KMS-11 (cell line): ENCODE results near the gene CPEB3.

ENCODE experiments used
- H2AFZ ChIP-seq: fragments of 200-600 bp; sonication (generic); 2 replicates; pipeline ENCODE4 v1.6.1; 2016; ENCODE audit warnings: antibody characterized with exemption, mixed run types, low read depth
- H3K27ac ChIP-seq: fragments of 200-600 bp; sonication (generic); 2 replicates; pipeline ENCODE4 v1.6.1; 2016; ENCODE audit warnings: mild to moderate bottlenecking, mixed run types
- H3K27me3 ChIP-seq: fragments of 200-600 bp; sonication (generic); 2 replicates; pipeline ENCODE4 v1.6.1; 2017; ENCODE audit warnings: mild to moderate bottlenecking, low read depth, mixed run types, moderate library complexity; ENCODE audit not compliant: insufficient read depth
- H3K36me3 ChIP-seq: fragments of 200-600 bp; sonication (generic); 2 replicates; pipeline ENCODE4 v1.6.1; 2017; ENCODE audit warnings: mild to moderate bottlenecking, mixed run types; ENCODE audit not compliant: insufficient read depth
- H3K4me1 ChIP-seq: fragments of 200-600 bp; sonication (generic); 2 replicates; pipeline ENCODE4 v1.6.1; 2016; ENCODE audit warnings: mild to moderate bottlenecking, low read depth, mixed run types; ENCODE audit not compliant: poor library complexity, severe bottlenecking
- H3K4me2 ChIP-seq: fragments of 200-600 bp; sonication (generic); 2 replicates; pipeline ENCODE4 v1.7.0; 2016; ENCODE audit warnings: mild to moderate bottlenecking, mixed run types
- H3K4me3 ChIP-seq: fragments of 200-600 bp; sonication (generic); IDR thresholded peaks from 2 replicates; pipeline ENCODE4 v1.6.1; 2017; ENCODE audit warnings: low read depth, low read length, mixed read lengths; ENCODE audit not compliant: insufficient read depth
- H3K79me2 ChIP-seq: fragments of 200-600 bp; sonication (generic); 2 replicates; pipeline ENCODE4 v1.6.1; 2016; ENCODE audit warnings: low read depth, mixed run types; ENCODE audit not compliant: insufficient read depth
- H3K9ac ChIP-seq: fragments of 200-600 bp; sonication (generic); 2 replicates; pipeline ENCODE4 v1.6.1; 2016; ENCODE audit warnings: mild to moderate bottlenecking, mixed run types
- H4K20me1 ChIP-seq: fragments of 200-600 bp; sonication (generic); 2 replicates; pipeline ENCODE4 v1.6.1; 2016; ENCODE audit warnings: mild to moderate bottlenecking, mixed run types; ENCODE audit not compliant: insufficient read depth
- CTCF ChIP-seq: fragments of 200-600 bp; sonication (generic); conservative IDR thresholded peaks from 2 replicates; pipeline ENCODE4 v1.6.1; 2017; ENCODE audit warnings: low read depth, mild to moderate bottlenecking, antibody characterized with exemption, low read length, moderate library complexity, mixed read lengths

The CPEB3 gene

GRCh38 chr10:92162541-92162940, 128.3 kb downstream of the CPEB3 start:
- Histone ChIP-seq H3K27me3 (no peaks in the 10 kb centered on the region), H3K9ac (no peak overlapping the region), H3K4me2 (no peak overlapping the region), H3K36me3 (no peaks in the 10 kb centered on the region; the same call in 1 of the 2 replicates), H3K4me3 (no peak overlapping the region), H3K27ac (no peak overlapping the region), H4K20me1 (no peaks in the 10 kb centered on the region), H2AFZ (no peak overlapping the region), H3K4me1 (no peaks in the 10 kb centered on the region), H3K79me2 (no peaks in the 10 kb centered on the region)
- no peak for TF ChIP-seq CTCF

GRCh38 chr10:92156874-92157773, 133.8 kb downstream of the CPEB3 start:
- Histone ChIP-seq H3K27me3 (no peaks in the 10 kb centered on the region), H2AFZ (no peak overlapping the region), H4K20me1 (no peaks in the 10 kb centered on the region), H3K4me2 (no peak overlapping the region), H3K4me1 (no peaks in the 10 kb centered on the region), H3K4me3 (no peak overlapping the region), H3K9ac (no peak overlapping the region), H3K36me3 (no peaks in the 10 kb centered on the region; the same call in 1 of the 2 replicates), H3K79me2 (no peaks in the 10 kb centered on the region), H3K27ac (no peak overlapping the region)
- TF ChIP-seq CTCF: no peak

GRCh38 chr10:92150823-92151222, 140.1 kb downstream of the CPEB3 start:
- H3K4me2 ChIP-seq: no peak overlapping the region
- peaks cover 20% of the 10 kb centered on the region for H3K4me1 ChIP-seq
- no peak for TF ChIP-seq CTCF
- H3K79me2 ChIP-seq: no peaks in the 10 kb centered on the region
- H4K20me1 ChIP-seq: no peaks in the 10 kb centered on the region
- no peaks in the 10 kb centered on the region for H3K36me3 ChIP-seq
- no peaks in the 10 kb centered on the region for H3K27me3 ChIP-seq
- no peak overlapping the region for H2AFZ ChIP-seq
- no peak overlapping the region for H3K27ac ChIP-seq
- H3K9ac ChIP-seq: no peak overlapping the region
- H3K4me3 ChIP-seq: no peak overlapping the region

- H3K9ac ChIP-seq: no peak overlapping the region
- no peaks in the 10 kb centered on the region for H3K27me3 ChIP-seq
- no peak overlapping the region for H3K4me3 ChIP-seq
- H2AFZ ChIP-seq: no peak overlapping the region
- H3K4me2 ChIP-seq: no peak overlapping the region
- H3K4me1 ChIP-seq: peaks cover 21% of the 10 kb centered on the region
- no peak overlapping the region for H3K27ac ChIP-seq
- no peaks in the 10 kb centered on the region for H4K20me1 ChIP-seq
- no peak for TF ChIP-seq CTCF
- no peaks in the 10 kb centered on the region for H3K79me2 ChIP-seq
- no peaks in the 10 kb centered on the region for H3K36me3 ChIP-seq
Observed at GRCh38 chr10:92149261-92149660, 141.6 kb downstream of the CPEB3 start.
